ENCODE results near the gene BARX1.

Gene BARX1

GRCh38 chr9:93955111-93955980, at the start of gene BARX1:
Gene BARX1, minus strand, starts transcription at chr9:93955355. Its CDS starts 209 bp downstream, at chr9:93955146.
- TF ChIP-seq, protein P1, sequence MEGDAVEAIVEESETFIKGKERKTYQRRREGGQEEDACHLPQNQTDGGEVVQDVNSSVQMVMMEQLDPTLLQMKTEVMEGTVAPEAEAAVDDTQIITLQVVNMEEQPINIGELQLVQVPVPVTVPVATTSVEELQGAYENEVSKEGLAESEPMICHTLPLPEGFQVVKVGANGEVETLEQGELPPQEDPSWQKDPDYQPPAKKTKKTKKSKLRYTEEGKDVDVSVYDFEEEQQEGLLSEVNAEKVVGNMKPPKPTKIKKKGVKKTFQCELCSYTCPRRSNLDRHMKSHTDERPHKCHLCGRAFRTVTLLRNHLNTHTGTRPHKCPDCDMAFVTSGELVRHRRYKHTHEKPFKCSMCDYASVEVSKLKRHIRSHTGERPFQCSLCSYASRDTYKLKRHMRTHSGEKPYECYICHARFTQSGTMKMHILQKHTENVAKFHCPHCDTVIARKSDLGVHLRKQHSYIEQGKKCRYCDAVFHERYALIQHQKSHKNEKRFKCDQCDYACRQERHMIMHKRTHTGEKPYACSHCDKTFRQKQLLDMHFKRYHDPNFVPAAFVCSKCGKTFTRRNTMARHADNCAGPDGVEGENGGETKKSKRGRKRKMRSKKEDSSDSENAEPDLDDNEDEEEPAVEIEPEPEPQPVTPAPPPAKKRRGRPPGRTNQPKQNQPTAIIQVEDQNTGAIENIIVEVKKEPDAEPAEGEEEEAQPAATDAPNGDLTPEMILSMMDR (conservative IDR thresholded peaks at IDR 0.05; ENCODE audit: control insufficient read depth, insufficient read depth, low read depth, low read length): no peak
- no peak for DNase-seq (ENCODE audit: low read depth)
- no peak within 1 kb of the TSS for H3K4me3 ChIP-seq (ENCODE audit: control insufficient read depth, low read depth, low read length)

DNA sequence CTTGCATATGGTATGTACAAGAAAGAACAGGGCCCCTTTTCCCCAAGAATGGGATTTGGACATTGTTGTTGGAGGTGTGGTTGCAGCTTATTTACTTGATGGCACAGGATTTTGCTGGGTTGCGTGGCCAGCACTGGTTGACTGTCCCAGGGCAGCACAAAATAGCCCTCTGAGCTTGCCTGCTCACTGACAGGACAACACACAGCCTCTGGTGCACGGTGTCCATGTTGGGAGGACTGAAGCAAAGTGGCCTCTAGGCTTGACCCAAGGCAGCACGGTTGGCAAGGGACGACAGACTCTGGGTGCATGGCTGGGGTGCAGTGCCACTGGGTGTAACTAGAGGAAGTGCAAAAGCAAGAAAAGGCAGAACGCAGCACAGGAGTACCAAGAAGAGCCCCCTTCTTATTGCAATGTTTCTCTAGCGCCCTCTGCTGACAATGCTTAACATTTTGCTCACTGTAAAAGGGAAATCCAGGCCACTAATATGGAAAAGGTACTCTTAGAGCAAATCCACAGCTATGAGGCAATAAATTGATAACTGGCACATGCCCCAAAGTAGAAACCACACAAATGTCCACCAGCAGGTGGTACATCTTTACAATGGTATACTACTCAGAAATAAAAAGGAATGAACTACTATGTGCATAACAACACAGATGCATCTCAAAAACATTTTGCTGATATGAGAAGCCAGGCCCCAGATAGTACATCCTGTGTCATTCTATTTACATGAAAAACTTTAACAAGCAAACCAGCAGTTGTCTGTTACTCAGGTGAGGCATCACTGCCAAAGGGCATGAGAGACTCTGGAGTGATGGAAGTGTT, 47.4 kb upstream of the BARX1 start:
- peak; percentile 59 for DNase-seq (ENCODE audit: low read depth)
- H3K4me3 ChIP-seq (ENCODE audit: control insufficient read depth, low read depth, low read length): no peak overlapping the region
- TF ChIP-seq, protein P1 (conservative IDR thresholded peaks at IDR 0.05; ENCODE audit: control insufficient read depth, insufficient read depth, low read depth, low read length): peak; percentile 80

- DNase-seq (ENCODE audit: low read depth): no peak
- no peak overlapping the region for H3K4me3 ChIP-seq (ENCODE audit: control insufficient read depth, low read depth, low read length)
- TF ChIP-seq, protein P1 (conservative IDR thresholded peaks at IDR 0.05; ENCODE audit: control insufficient read depth, insufficient read depth, low read depth, low read length): peak; percentile 11
Observed at GRCh38 chr9:93996863-93997262, 41.7 kb upstream of the BARX1 start.

- DNase-seq (ENCODE audit: low read depth): no peak
- TF ChIP-seq, protein P1 (conservative IDR thresholded peaks at IDR 0.05; ENCODE audit: control insufficient read depth, insufficient read depth, low read depth, low read length): no peak
- no peak overlapping the region for H3K4me3 ChIP-seq (ENCODE audit: control insufficient read depth, low read depth, low read length)
Observed at GRCh38 chr9:93996367-93996766, 41.2 kb upstream of the BARX1 start.

DNA sequence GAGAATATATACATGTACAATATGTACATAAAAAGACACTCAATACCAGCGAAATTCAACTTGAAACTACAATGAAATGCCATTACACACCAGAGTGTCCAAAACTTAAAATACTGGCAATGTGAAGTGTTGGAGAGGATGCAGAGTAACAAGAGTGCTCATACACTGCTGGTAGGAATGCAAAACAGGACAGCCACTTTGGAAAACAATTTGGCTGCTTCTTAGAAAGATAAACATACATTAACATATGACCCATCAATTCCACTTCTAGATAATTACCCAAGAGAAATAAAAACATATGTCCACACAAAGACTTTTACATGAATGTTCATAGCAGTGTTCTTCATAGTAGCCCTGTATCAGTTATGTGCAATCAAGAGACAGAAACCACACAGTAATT, 39.4 kb upstream of the BARX1 start:
- no peak overlapping the region for H3K4me3 ChIP-seq (ENCODE audit: control insufficient read depth, low read depth, low read length)
- no peak for DNase-seq (ENCODE audit: low read depth)
- TF ChIP-seq, protein P1 (conservative IDR thresholded peaks at IDR 0.05; ENCODE audit: control insufficient read depth, insufficient read depth, low read depth, low read length): no peak

- no peak for DNase-seq (ENCODE audit: low read depth)
- no peak overlapping the region for H3K4me3 ChIP-seq (ENCODE audit: control insufficient read depth, low read depth, low read length)
- TF ChIP-seq, protein P1 (conservative IDR thresholded peaks at IDR 0.05; ENCODE audit: control insufficient read depth, insufficient read depth, low read depth, low read length): no peak
Observed at GRCh38 chr9:93994132-93994531, 39.0 kb upstream of the BARX1 start.

Data from fibroblast of mammary gland (primary cell).